ENCODE measurements around the gene KICS2. TPM values are rescaled to one million over a fixed set of nuclear protein-coding genes. Genes with fewer than 3 reads are reported as not detected.

Gene KICS2
- 10 to 100 TPM; 12.4 to 14.1 TPM for total RNA-seq

GRCh38 chr12:64222009-64222765, at the start of gene KICS2:
TSS of gene KICS2 (minus strand) at chr12:64222296. CDS start at chr12:64222237, 59 bp downstream.
- no peaks in the 10 kb centered on the region for H3K36me3 Mint-ChIP-seq
- ChIA-PET POLR2A (interaction anchor here (0.8 to 1.2 kb wide), 2 partner anchors 182 to 446 kb away, joined by 4 to 5 read pairs; partner anchors contain the start of gene XPOT), CTCF (interaction anchor here (1.0 kb wide), 1 partner anchor 378 kb away, joined by 6 read pairs; the partner anchor contains the start of gene SRGAP1)
- peak within 1 kb of the TSS; percentile 84 for H3K27ac Mint-ChIP-seq
- no peaks in the 10 kb centered on the region for H3K9me3 Mint-ChIP-seq
- H3K4me1 Mint-ChIP-seq (ENCODE audit: low read depth) = peaks cover 20% of the 10 kb centered on the region
- H3K27me3 Mint-ChIP-seq = peaks cover 2% of the 10 kb centered on the region
- peak within 1 kb of the TSS; percentile 83 for H3K4me3 Mint-ChIP-seq
- intact Hi-C loops (cut with micrococcal nuclease) = loop anchor here (1.0 to 5.0 kb wide), 5 partner anchors 182 to 1960 kb away; partner anchors contain the start of genes SRGAP1, TBK1, USP15 and XPOT
- peak; percentile 94 for DNase-seq

DNA sequence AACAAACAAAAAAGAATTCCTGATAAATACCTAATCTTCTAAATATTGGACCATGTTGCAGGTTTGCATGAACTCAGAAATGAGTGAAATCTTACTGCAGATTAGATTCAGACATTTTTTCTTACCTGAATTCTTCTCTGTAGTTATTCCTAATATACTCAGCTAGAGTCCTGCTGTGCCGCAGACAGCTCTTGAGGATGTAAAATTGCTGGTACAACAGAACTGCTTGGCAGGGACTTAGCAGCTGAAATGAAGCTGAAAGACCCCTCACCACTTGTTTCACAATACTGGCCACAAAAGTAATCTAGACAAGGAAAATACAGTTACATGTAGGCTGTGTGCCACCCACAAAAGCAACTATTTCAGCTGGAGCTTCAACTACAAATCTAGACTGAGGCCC, 48.3 kb upstream of the KICS2 start:
- Mint-ChIP-seq H3K27me3 (no peaks in the 10 kb centered on the region), H3K27ac (no peak overlapping the region), H3K36me3 (no peaks in the 10 kb centered on the region), H3K9me3 (no peaks in the 10 kb centered on the region), H3K4me1 (ENCODE audit: low read depth) (no peaks in the 10 kb centered on the region), H3K4me3 (no peak overlapping the region)
- intact Hi-C loops (cut with micrococcal nuclease) = no loop called here
- no peak for DNase-seq
- ChIA-PET POLR2A (no interaction called here), CTCF (no interaction called here)

- no peak for DNase-seq
- no peaks in the 10 kb centered on the region for H3K4me1 Mint-ChIP-seq (ENCODE audit: low read depth)
- H3K27me3 Mint-ChIP-seq = no peaks in the 10 kb centered on the region
- H3K27ac Mint-ChIP-seq = no peak overlapping the region
- ChIA-PET CTCF (no interaction called here), POLR2A (no interaction called here)
- intact Hi-C loops (cut with micrococcal nuclease) = no loop called here
- H3K9me3 Mint-ChIP-seq = no peaks in the 10 kb centered on the region
- H3K36me3 Mint-ChIP-seq = no peaks in the 10 kb centered on the region
- H3K4me3 Mint-ChIP-seq = no peak overlapping the region
Observed at GRCh38 chr12:64269161-64269560, 47.1 kb upstream of the KICS2 start.

GRCh38 chr12:64268409-64268808, 46.3 kb upstream of the KICS2 start:
- intact Hi-C loops (cut with micrococcal nuclease) = no loop called here
- Mint-ChIP-seq H3K27me3 (no peaks in the 10 kb centered on the region), H3K4me3 (no peak overlapping the region), H3K4me1 (ENCODE audit: low read depth) (no peaks in the 10 kb centered on the region), H3K9me3 (no peaks in the 10 kb centered on the region), H3K27ac (no peak overlapping the region), H3K36me3 (no peaks in the 10 kb centered on the region)
- POLR2A ChIA-PET = no interaction called here
- no peak for DNase-seq
- CTCF ChIA-PET = no interaction called here

GRCh38 chr12:64265839-64266238, 43.7 kb upstream of the KICS2 start:
- H3K4me1 Mint-ChIP-seq (ENCODE audit: low read depth) = no peaks in the 10 kb centered on the region
- no peak for DNase-seq
- no peaks in the 10 kb centered on the region for H3K27me3 Mint-ChIP-seq
- H3K36me3 Mint-ChIP-seq = no peaks in the 10 kb centered on the region
- no peak overlapping the region for H3K27ac Mint-ChIP-seq
- ChIA-PET POLR2A (interaction anchor here (0.6 kb wide), 1 partner anchor 26 kb away, joined by 3 read pairs; no protein-coding TSS in a partner anchor), CTCF (no interaction called here)
- intact Hi-C loops (cut with micrococcal nuclease) = no loop called here
- no peak overlapping the region for H3K4me3 Mint-ChIP-seq
- no peaks in the 10 kb centered on the region for H3K9me3 Mint-ChIP-seq

DNA sequence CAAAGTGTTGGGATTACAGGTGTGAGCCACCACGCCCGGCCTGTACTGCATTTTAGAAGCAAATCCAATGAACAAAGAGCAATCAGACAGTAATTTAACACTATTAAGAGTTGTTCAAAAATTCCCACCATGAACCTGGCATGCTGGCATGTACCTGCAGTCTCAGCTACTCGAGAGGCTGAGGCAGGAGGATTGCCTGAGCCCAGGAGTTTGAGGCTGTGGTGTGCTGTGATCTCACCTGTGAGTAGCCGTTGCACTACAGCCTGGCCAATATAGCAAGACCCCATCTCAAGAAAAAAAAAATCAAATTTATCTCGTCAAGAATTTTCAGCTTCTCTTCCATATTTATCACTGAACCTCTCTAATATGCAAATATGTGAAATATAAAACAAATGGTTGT, 39.7 kb upstream of the KICS2 start:
- no peak for DNase-seq
- Mint-ChIP-seq H3K36me3 (no peaks in the 10 kb centered on the region), H3K9me3 (no peaks in the 10 kb centered on the region), H3K4me1 (ENCODE audit: low read depth) (no peaks in the 10 kb centered on the region), H3K27ac (no peak overlapping the region), H3K4me3 (no peak overlapping the region), H3K27me3 (no peaks in the 10 kb centered on the region)
- ChIA-PET POLR2A (no interaction called here), CTCF (no interaction called here)
- intact Hi-C loops (cut with micrococcal nuclease) = no loop called here

GRCh38 chr12:64258576-64258975, 36.5 kb upstream of the KICS2 start:
- Mint-ChIP-seq H3K9me3 (no peaks in the 10 kb centered on the region), H3K4me1 (ENCODE audit: low read depth) (no peaks in the 10 kb centered on the region), H3K27ac (no peak overlapping the region), H3K36me3 (no peaks in the 10 kb centered on the region), H3K4me3 (no peak overlapping the region), H3K27me3 (no peaks in the 10 kb centered on the region)
- intact Hi-C loops (cut with micrococcal nuclease) = loop anchor here (5.0 kb wide), 1 partner anchor 1156 kb away; no protein-coding TSS in a partner anchor
- no peak for DNase-seq
- POLR2A ChIA-PET = no interaction called here
- CTCF ChIA-PET = interaction anchor here (0.6 to 4.1 kb wide), 3 partner anchors 419 to 894 kb away, joined by 5 to 24 read pairs (median 16); no protein-coding TSS in a partner anchor

GRCh38 chr12:64256166-64256800, 34.2 kb upstream of the KICS2 start:
- intact Hi-C loops (cut with micrococcal nuclease) = loop anchor here (1.0 to 5.0 kb wide), 3 partner anchors 412 to 1154 kb away; partner anchors contain the start of gene SRGAP1
- DNase-seq = no peak

DNA sequence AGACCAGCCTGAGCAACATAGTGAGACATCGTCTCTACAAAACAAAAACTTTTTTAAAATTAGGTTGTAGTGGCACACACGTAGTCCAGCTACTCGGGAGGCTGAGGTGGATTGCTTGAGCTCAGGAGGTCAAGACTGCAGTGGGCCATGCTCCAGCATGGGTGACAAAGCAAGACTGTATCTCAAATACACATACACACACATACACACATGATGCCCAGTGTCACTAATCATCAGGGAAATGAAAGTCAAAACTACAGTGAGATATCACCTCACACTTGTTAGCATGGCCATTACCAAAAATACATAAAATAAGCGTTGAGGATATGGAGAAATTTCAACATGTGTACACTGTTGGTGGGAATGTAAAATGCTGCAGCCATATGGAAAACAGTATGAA, 33.2 kb upstream of the KICS2 start:
- Mint-ChIP-seq H3K36me3 (no peaks in the 10 kb centered on the region), H3K27ac (no peak overlapping the region), H3K27me3 (no peaks in the 10 kb centered on the region), H3K4me1 (ENCODE audit: low read depth) (no peaks in the 10 kb centered on the region), H3K4me3 (no peak overlapping the region), H3K9me3 (no peaks in the 10 kb centered on the region)
- ChIA-PET POLR2A (no interaction called here), CTCF (interaction anchor here (1.2 to 4.1 kb wide), 4 partner anchors 68 to 429 kb away, joined by 4 to 24 read pairs (median 17); partner anchors contain the start of gene SRGAP1)
- no peak for DNase-seq
- intact Hi-C loops (cut with micrococcal nuclease) = loop anchor here (5.0 kb wide), 1 partner anchor 1153 kb away; no protein-coding TSS in a partner anchor

More at GRCh38 chr12:64256166-64256800, 34.2 kb upstream of the KICS2 start:
- ChIA-PET CTCF (interaction anchor here (0.6 to 4.1 kb wide), 13 partner anchors 13 to 1151 kb away, joined by 3 to 24 read pairs (median 3); partner anchors contain the start of gene SRGAP1), POLR2A (no interaction called here)
- Mint-ChIP-seq H3K27ac (no peak overlapping the region), H3K27me3 (no peaks in the 10 kb centered on the region), H3K4me1 (ENCODE audit: low read depth) (no peaks in the 10 kb centered on the region), H3K4me3 (no peak overlapping the region), H3K36me3 (no peaks in the 10 kb centered on the region), H3K9me3 (no peaks in the 10 kb centered on the region)

- ChIA-PET POLR2A (no interaction called here), CTCF (no interaction called here)
- H3K27ac Mint-ChIP-seq = no peak overlapping the region
- H3K36me3 Mint-ChIP-seq = no peaks in the 10 kb centered on the region
- no peaks in the 10 kb centered on the region for H3K4me1 Mint-ChIP-seq (ENCODE audit: low read depth)
- intact Hi-C loops (cut with micrococcal nuclease) = no loop called here
- H3K4me3 Mint-ChIP-seq = no peak overlapping the region
- H3K9me3 Mint-ChIP-seq = no peaks in the 10 kb centered on the region
- H3K27me3 Mint-ChIP-seq = no peaks in the 10 kb centered on the region
- DNase-seq = no peak
Observed at GRCh38 chr12:64253356-64253755, 31.3 kb upstream of the KICS2 start.

GRCh38 chr12:64252681-64253080, 30.6 kb upstream of the KICS2 start:
- no peak for DNase-seq
- H3K9me3 Mint-ChIP-seq = no peaks in the 10 kb centered on the region
- H3K27ac Mint-ChIP-seq = no peak overlapping the region
- ChIA-PET CTCF (no interaction called here), POLR2A (no interaction called here)
- no peak overlapping the region for H3K4me3 Mint-ChIP-seq
- no peaks in the 10 kb centered on the region for H3K36me3 Mint-ChIP-seq
- H3K27me3 Mint-ChIP-seq = no peaks in the 10 kb centered on the region
- intact Hi-C loops (cut with micrococcal nuclease) = no loop called here
- H3K4me1 Mint-ChIP-seq (ENCODE audit: low read depth) = no peaks in the 10 kb centered on the region

GRCh38 chr12:64243809-64244208, 21.7 kb upstream of the KICS2 start:
- POLR2A ChIA-PET = no interaction called here
- no peaks in the 10 kb centered on the region for H3K36me3 Mint-ChIP-seq
- no peaks in the 10 kb centered on the region for H3K9me3 Mint-ChIP-seq
- intact Hi-C loops (cut with micrococcal nuclease) = no loop called here
- H3K4me1 Mint-ChIP-seq (ENCODE audit: low read depth) = no peaks in the 10 kb centered on the region
- CTCF ChIA-PET = interaction anchor here (1.5 kb wide), 1 partner anchor 13 kb away, joined by 4 read pairs; no protein-coding TSS in a partner anchor
- DNase-seq = no peak
- no peak overlapping the region for H3K4me3 Mint-ChIP-seq
- no peak overlapping the region for H3K27ac Mint-ChIP-seq
- H3K27me3 Mint-ChIP-seq = no peaks in the 10 kb centered on the region
